ENCODE measurements around the gene FRG2B.
"Not testable (repeated sequence)": the region's sequence is repeated elsewhere in the genome, so short reads cannot be mapped to it uniquely, and the experiment has no call there.

GRCh38 chr10:133577037-133577436, 49.6 kb downstream of the FRG2B start:
- not testable (repeated sequence) for TF ChIP-seq CTCF (optimal IDR thresholded peaks at IDR 0.05 in 1 of 3, IDR thresholded peaks at IDR 0.05 in 1 of 3, conservative IDR thresholded peaks at IDR 0.05 in 1 of 3; ENCODE audit: extremely low read depth in 1 of 3, insufficient read depth in 2 of 3, low read length in 3 of 3); EZH2 (IDR thresholded peaks at IDR 0.05; ENCODE audit: low read length)
